Measurements from ENCODE around the gene COX5A. TPM values are rescaled to one million over a fixed set of nuclear protein-coding genes. Genes with fewer than 3 reads are reported as not detected.

COX5A gene
- total and polyA plus RNA-seq, 2 of the 13 experiments (the other 11 are each of a cell fraction or from before 2014, with no cell fraction given): 158 to 218 TPM

DNA sequence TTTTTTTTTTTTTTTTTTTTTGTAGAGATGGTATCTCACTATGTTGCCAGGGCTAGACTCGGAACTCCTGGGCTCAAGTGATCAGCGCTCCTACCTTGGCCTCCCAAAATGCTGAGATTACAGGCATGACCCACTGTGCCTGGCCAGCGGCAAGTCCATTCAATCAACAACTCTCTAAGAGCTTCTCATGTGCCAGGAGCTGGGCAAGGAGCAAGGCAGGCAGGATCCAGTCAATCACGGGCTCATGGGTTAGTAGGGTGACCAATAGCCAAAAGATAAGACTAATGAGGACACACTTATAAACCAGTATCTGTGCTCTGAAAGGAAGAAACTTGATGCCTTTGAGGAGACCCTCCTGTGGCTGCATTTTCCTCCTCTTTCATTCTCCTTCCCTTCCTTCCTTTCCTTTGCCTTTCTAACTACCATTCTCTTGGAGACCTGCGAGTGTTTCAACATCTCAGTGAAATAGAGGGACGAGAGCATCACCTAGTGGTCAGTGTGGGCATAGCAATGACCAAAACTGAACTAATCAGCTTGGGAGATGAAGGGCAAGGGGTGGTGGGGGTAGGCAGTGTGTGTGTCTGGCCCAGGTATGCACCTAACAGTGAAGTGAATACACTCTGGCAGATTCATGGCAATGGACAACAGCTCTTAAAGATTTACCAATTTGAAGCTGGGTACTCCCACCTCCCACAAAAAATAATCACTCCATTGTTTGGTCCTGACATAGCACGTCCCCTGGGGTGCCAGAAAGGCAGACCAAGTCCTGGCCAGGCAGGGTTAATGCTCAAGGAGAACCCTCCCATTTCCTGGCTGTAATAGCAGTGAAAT lies 12.4 kb upstream of the COX5A start (continued):
- TF ChIP-seq, protein P1, sequence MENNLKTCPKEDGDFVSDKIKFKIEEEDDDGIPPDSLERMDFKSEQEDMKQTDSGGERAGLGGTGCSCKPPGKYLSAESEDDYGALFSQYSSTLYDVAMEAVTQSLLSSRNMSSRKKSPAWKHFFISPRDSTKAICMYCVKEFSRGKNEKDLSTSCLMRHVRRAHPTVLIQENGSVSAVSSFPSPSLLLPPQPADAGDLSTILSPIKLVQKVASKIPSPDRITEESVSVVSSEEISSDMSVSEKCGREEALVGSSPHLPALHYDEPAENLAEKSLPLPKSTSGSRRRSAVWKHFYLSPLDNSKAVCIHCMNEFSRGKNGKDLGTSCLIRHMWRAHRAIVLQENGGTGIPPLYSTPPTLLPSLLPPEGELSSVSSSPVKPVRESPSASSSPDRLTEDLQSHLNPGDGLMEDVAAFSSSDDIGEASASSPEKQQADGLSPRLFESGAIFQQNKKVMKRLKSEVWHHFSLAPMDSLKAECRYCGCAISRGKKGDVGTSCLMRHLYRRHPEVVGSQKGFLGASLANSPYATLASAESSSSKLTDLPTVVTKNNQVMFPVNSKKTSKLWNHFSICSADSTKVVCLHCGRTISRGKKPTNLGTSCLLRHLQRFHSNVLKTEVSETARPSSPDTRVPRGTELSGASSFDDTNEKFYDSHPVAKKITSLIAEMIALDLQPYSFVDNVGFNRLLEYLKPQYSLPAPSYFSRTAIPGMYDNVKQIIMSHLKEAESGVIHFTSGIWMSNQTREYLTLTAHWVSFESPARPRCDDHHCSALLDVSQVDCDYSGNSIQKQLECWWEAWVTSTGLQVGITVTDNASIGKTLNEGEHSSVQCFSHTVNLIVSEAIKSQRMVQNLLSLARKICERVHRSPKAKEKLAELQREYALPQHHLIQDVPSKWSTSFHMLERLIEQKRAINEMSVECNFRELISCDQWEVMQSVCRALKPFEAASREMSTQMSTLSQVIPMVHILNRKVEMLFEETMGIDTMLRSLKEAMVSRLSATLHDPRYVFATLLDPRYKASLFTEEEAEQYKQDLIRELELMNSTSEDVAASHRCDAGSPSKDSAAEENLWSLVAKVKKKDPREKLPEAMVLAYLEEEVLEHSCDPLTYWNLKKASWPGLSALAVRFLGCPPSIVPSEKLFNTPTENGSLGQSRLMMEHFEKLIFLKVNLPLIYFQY (CRISPR knock-in tag; IDR thresholded peaks at IDR 0.05; ENCODE audit: borderline replicate concordance): peak; percentile 37; the same call in 1 of the 2 replicates
- TF ChIP-seq U2AF1 (optimal IDR thresholded peaks at IDR 0.05; ENCODE audit: low read depth, low read length) (no peak), STAG1 (CRISPR knock-in tag; IDR thresholded peaks at IDR 0.05) (peak; percentile 92), IKZF1 (IDR thresholded peaks at IDR 0.05) (no peak), CEBPG (CRISPR knock-in tag; IDR thresholded peaks at IDR 0.05) (peak; percentile 94)
- TF ChIP-seq, protein P2, sequence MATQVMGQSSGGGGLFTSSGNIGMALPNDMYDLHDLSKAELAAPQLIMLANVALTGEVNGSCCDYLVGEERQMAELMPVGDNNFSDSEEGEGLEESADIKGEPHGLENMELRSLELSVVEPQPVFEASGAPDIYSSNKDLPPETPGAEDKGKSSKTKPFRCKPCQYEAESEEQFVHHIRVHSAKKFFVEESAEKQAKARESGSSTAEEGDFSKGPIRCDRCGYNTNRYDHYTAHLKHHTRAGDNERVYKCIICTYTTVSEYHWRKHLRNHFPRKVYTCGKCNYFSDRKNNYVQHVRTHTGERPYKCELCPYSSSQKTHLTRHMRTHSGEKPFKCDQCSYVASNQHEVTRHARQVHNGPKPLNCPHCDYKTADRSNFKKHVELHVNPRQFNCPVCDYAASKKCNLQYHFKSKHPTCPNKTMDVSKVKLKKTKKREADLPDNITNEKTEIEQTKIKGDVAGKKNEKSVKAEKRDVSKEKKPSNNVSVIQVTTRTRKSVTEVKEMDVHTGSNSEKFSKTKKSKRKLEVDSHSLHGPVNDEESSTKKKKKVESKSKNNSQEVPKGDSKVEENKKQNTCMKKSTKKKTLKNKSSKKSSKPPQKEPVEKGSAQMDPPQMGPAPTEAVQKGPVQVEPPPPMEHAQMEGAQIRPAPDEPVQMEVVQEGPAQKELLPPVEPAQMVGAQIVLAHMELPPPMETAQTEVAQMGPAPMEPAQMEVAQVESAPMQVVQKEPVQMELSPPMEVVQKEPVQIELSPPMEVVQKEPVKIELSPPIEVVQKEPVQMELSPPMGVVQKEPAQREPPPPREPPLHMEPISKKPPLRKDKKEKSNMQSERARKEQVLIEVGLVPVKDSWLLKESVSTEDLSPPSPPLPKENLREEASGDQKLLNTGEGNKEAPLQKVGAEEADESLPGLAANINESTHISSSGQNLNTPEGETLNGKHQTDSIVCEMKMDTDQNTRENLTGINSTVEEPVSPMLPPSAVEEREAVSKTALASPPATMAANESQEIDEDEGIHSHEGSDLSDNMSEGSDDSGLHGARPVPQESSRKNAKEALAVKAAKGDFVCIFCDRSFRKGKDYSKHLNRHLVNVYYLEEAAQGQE (IDR thresholded peaks at IDR 0.05; ENCODE audit: borderline replicate concordance in 1 of 2, low read depth in 1 of 2, low read length in 2 of 2): no peak
- TF ChIP-seq, protein P3, sequence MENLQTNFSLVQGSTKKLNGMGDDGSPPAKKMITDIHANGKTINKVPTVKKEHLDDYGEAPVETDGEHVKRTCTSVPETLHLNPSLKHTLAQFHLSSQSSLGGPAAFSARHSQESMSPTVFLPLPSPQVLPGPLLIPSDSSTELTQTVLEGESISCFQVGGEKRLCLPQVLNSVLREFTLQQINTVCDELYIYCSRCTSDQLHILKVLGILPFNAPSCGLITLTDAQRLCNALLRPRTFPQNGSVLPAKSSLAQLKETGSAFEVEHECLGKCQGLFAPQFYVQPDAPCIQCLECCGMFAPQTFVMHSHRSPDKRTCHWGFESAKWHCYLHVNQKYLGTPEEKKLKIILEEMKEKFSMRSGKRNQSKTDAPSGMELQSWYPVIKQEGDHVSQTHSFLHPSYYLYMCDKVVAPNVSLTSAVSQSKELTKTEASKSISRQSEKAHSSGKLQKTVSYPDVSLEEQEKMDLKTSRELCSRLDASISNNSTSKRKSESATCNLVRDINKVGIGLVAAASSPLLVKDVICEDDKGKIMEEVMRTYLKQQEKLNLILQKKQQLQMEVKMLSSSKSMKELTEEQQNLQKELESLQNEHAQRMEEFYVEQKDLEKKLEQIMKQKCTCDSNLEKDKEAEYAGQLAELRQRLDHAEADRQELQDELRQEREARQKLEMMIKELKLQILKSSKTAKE (CRISPR knock-in tag; IDR thresholded peaks at IDR 0.05; ENCODE audit: borderline replicate concordance): 0 out of 2 replicates have a peak, but pooled peaks have one; percentile 22
- TF ChIP-seq, protein P4, sequence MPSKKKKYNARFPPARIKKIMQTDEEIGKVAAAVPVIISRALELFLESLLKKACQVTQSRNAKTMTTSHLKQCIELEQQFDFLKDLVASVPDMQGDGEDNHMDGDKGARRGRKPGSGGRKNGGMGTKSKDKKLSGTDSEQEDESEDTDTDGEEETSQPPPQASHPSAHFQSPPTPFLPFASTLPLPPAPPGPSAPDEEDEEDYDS (CRISPR knock-in tag; IDR thresholded peaks at IDR 0.05): 0 out of 2 replicates have a peak, but pooled peaks have one; percentile 28
- TF ChIP-seq, protein P5, sequence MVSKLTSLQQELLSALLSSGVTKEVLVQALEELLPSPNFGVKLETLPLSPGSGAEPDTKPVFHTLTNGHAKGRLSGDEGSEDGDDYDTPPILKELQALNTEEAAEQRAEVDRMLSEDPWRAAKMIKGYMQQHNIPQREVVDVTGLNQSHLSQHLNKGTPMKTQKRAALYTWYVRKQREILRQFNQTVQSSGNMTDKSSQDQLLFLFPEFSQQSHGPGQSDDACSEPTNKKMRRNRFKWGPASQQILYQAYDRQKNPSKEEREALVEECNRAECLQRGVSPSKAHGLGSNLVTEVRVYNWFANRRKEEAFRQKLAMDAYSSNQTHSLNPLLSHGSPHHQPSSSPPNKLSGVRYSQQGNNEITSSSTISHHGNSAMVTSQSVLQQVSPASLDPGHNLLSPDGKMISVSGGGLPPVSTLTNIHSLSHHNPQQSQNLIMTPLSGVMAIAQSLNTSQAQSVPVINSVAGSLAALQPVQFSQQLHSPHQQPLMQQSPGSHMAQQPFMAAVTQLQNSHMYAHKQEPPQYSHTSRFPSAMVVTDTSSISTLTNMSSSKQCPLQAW (CRISPR knock-in tag; IDR thresholded peaks at IDR 0.05): 0 out of 2 replicates have a peak, but pooled peaks have one; percentile 31
- TF ChIP-seq, protein P6, sequence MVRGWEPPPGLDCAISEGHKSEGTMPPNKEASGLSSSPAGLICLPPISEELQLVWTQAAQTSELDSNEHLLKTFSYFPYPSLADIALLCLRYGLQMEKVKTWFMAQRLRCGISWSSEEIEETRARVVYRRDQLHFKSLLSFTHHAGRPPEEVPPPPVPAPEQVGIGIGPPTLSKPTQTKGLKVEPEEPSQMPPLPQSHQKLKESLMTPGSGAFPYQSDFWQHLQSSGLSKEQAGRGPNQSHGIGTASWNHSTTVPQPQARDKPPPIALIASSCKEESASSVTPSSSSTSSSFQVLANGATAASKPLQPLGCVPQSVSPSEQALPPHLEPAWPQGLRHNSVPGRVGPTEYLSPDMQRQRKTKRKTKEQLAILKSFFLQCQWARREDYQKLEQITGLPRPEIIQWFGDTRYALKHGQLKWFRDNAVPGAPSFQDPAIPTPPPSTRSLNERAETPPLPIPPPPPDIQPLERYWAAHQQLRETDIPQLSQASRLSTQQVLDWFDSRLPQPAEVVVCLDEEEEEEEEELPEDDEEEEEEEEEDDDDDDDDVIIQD (CRISPR knock-in tag; IDR thresholded peaks at IDR 0.05; ENCODE audit: low read depth): 0 out of 2 replicates have a peak, but pooled peaks have one; percentile 39
- TF ChIP-seq, protein P7, sequence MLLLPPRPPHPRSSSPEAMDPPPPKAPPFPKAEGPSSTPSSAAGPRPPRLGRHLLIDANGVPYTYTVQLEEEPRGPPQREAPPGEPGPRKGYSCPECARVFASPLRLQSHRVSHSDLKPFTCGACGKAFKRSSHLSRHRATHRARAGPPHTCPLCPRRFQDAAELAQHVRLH (CRISPR knock-in tag; IDR thresholded peaks at IDR 0.05; ENCODE audit: borderline replicate concordance, low read depth): no peak

Data from HepG2 (cell line).